Smooth muscle cell (in vitro differentiated cells): ENCODE results near the gene NDST4. TPM values are rescaled to one million over a fixed set of nuclear protein-coding genes. Genes with fewer than 3 reads are reported as not detected.

Source experiments
- DNase-seq: peaks from one replicate; lab custom pipeline; 2025; ENCODE audit not compliant: unreplicated experiment; lab: John Stamatoyannopoulos, UW
- H2AFZ ChIP-seq: fragments of 200-600 bp; sonication (generic); 2 replicates; pipeline ENCODE4 v1.6.0; 2016; ENCODE audit warnings: antibody characterized with exemption, low read depth, mild to moderate bottlenecking
- H3F3A ChIP-seq: fragments of 200-600 bp; sonication (generic); 2 replicates; pipeline ENCODE4 v1.6.0; 2017; ENCODE audit warnings: antibody characterized with exemption, low read depth
- H3K27ac ChIP-seq: fragments of 200-600 bp; sonication (generic); 2 replicates; pipeline ENCODE4 v1.5.1; 2016; ENCODE audit warnings: low read depth, mild to moderate bottlenecking
- H3K27me3 ChIP-seq: fragments of 200-600 bp; sonication (generic); 2 replicates; pipeline ENCODE4 v1.6.1; 2016; ENCODE audit warnings: low read depth, mild to moderate bottlenecking
- H3K36me3 ChIP-seq: fragments of 200-600 bp; sonication (generic); 2 replicates; pipeline ENCODE4 v1.5.1; 2016; ENCODE audit warnings: low read depth
- H3K4me1 ChIP-seq: fragments of 200-600 bp; sonication (generic); 2 replicates; pipeline ENCODE4 v1.5.1; 2016; ENCODE audit warnings: low read depth
- H3K4me2 ChIP-seq: fragments of 200-600 bp; sonication (generic); 2 replicates; pipeline ENCODE4 v1.6.0; 2016; ENCODE audit warnings: mild to moderate bottlenecking
- H3K4me3 ChIP-seq: fragments of 200-600 bp; sonication (generic); 2 replicates; pipeline ENCODE4 v1.5.1; 2016; ENCODE audit warnings: mild to moderate bottlenecking
- H3K79me2 ChIP-seq: fragments of 200-600 bp; sonication (generic); 2 replicates; pipeline ENCODE4 v1.6.0; 2016; ENCODE audit warnings: low read depth, mild to moderate bottlenecking
- H3K9ac ChIP-seq: fragments of 200-600 bp; sonication (generic); 2 replicates; pipeline ENCODE4 v1.6.0; 2016; ENCODE audit warnings: low read depth
- H3K9me3 ChIP-seq: fragments of 200-600 bp; sonication (generic); replicated peaks from 2 replicates; pipeline ENCODE4 v1.5.1; 2016; ENCODE audit warnings: low read depth
- H4K20me1 ChIP-seq: fragments of 200-600 bp; sonication (generic); 2 replicates; pipeline ENCODE4 v1.6.0; 2016; ENCODE audit warnings: low read depth
- CTCF ChIP-seq: fragments of 200-600 bp; sonication (generic); IDR thresholded peaks from 2 replicates; pipeline ENCODE4 v1.5.1; 2017; ENCODE audit warnings: borderline replicate concordance, mild to moderate bottlenecking, antibody characterized with exemption; ENCODE audit not compliant: insufficient read depth, poor library complexity, severe bottlenecking
- WGBS: methylation state at CpG from one replicate; pipeline ENCODE4 v1.1.7; 2016; ENCODE audit warnings: low lambda C conversion rate; 5-methylcytosine and 5-hydroxymethylcytosine counted together
- polyA plus RNA-seq: library from polyadenylated mRNA; unstranded; fragments of >200 nt; fragmentation: Nextera tagmentation; extraction: Ambion mirVana; gene quantifications from 2 replicates; pipeline ENCODE4 v1.2.1, GENCODE V29; 2016
- total RNA-seq: library from RNA; depleted of rRNA; stranded (reverse); fragments of >200 nt; gene quantifications from 2 replicates; pipeline ENCODE4 v1.2.3, GENCODE V29; 2014

Gene NDST4
- total and polyA plus RNA-seq, 2 experiments from 2014 or later, result not detected

- Histone ChIP-seq H3K27ac (no peak overlapping the region), H3K79me2 (no peaks in the 10 kb centered on the region), H3K4me3 (no peak overlapping the region), H2AFZ (peak overlapping the region; percentile 87), H3F3A (no peaks in the 10 kb centered on the region), H4K20me1 (no peaks in the 10 kb centered on the region), H3K9ac (no peak overlapping the region), H3K4me1 (no peaks in the 10 kb centered on the region), H3K4me2 (peak overlapping the region; percentile 77), H3K36me3 (no peaks in the 10 kb centered on the region), H3K9me3 (no peaks in the 10 kb centered on the region), H3K27me3 (no peaks in the 10 kb centered on the region)
- peak; percentile 90 for TF ChIP-seq CTCF
- DNase-seq, result no peak
- 33% methylated on average over 13 of the region's 14 CpGs for WGBS
These were observed 305.5 kb downstream of the NDST4 start for GRCh38 chr4:114807759-114808404.

GRCh38 chr4:114807357-114807756 lies 306.1 kb downstream of the NDST4 start:
- DNase-seq, result no peak
- Histone ChIP-seq H3K79me2 (no peaks in the 10 kb centered on the region), H3K27ac (no peak overlapping the region), H3F3A (no peaks in the 10 kb centered on the region), H3K36me3 (no peaks in the 10 kb centered on the region), H3K9ac (no peak overlapping the region), H3K4me2 (no peak overlapping the region), H3K4me1 (no peaks in the 10 kb centered on the region), H3K4me3 (no peak overlapping the region), H2AFZ (no peak overlapping the region), H3K9me3 (no peaks in the 10 kb centered on the region), H3K27me3 (no peaks in the 10 kb centered on the region), H4K20me1 (no peaks in the 10 kb centered on the region)
- 85% methylated on average over 8 of the region's 8 CpGs for WGBS
- TF ChIP-seq CTCF, result no peak

GRCh38 chr4:114791976-114792375 lies 321.4 kb downstream of the NDST4 start:
- Histone ChIP-seq H3K27me3 (no peaks in the 10 kb centered on the region), H3K79me2 (no peaks in the 10 kb centered on the region), H3F3A (no peaks in the 10 kb centered on the region), H3K9ac (no peak overlapping the region), H2AFZ (no peak overlapping the region), H3K4me1 (peaks cover 8% of the 10 kb centered on the region), H3K4me3 (no peak overlapping the region), H3K27ac (no peak overlapping the region), H3K4me2 (no peak overlapping the region), H4K20me1 (no peaks in the 10 kb centered on the region), H3K36me3 (no peaks in the 10 kb centered on the region), H3K9me3 (no peaks in the 10 kb centered on the region)
- DNase-seq, result no peak
- 90% methylated on average over 5 of the region's 5 CpGs for WGBS
- no peak for TF ChIP-seq CTCF

- H3K27ac ChIP-seq, result no peak overlapping the region
- no peak overlapping the region for H2AFZ ChIP-seq
- H3K4me3 ChIP-seq, result no peak overlapping the region
- H3K4me1 ChIP-seq, result peaks cover 13% of the 10 kb centered on the region
- no peak for DNase-seq
- no peaks in the 10 kb centered on the region for H3K79me2 ChIP-seq
- no peak for TF ChIP-seq CTCF
- H3F3A ChIP-seq, result no peaks in the 10 kb centered on the region
- H4K20me1 ChIP-seq, result no peaks in the 10 kb centered on the region
- H3K4me2 ChIP-seq, result no peak overlapping the region
- no peaks in the 10 kb centered on the region for H3K27me3 ChIP-seq
- no peaks in the 10 kb centered on the region for H3K9me3 ChIP-seq
- no peaks in the 10 kb centered on the region for H3K36me3 ChIP-seq
- H3K9ac ChIP-seq, result no peak overlapping the region
These were observed 327.9 kb downstream of the NDST4 start for GRCh38 chr4:114785570-114785969.
